Medulla oblongata (tissue), 1 donor: ENCODE data around the gene CDKN1B.

Source experiments
- DNase-seq: peaks from one replicate; pipeline ENCODE4 v3.0.0-alpha.2; 2015; ENCODE audit errors: extremely low spot score

The CDKN1B gene

GRCh38 chr12:12759234-12759915 is 42.2 kb downstream of the CDKN1B start:
- no peak for DNase-seq

GRCh38 chr12:12764824-12765223 is 47.7 kb downstream of the CDKN1B start:
- DNase-seq: no peak

GRCh38 chr12:12770262-12770661 is 53.1 kb downstream of the CDKN1B start:
- DNase-seq: no peak
